K562 (cell line): ENCODE results near the gene CIAO3.

ENCODE experiments used
- ELF1 ChIP-seq: fragments of 200-800 bp; sonication (Bioruptor generic); IDR thresholded peaks from 2 replicates; pipeline ENCODE4 v1.6.1; 2016; ENCODE audit warnings: missing genetic modification characterization, missing compliant biosample characterization
- NFE2 ChIP-seq: IDR thresholded peaks from 2 replicates; pipeline ENCODE4 v1.6.1; 2014; ENCODE audit warnings: antibody characterized with exemption, low read depth
- SMAD4 ChIP-seq: fragments of 250-450 bp; sonication (Bioruptor Pico); conservative IDR thresholded peaks from 2 replicates; pipeline ENCODE4 v1.8.0; 2021; ENCODE audit warnings: inconsistent platforms, mild to moderate bottlenecking, moderate library complexity
- SRSF3 ChIP-seq: fragments of 200-400 bp; formaldehyde crosslinking; IDR thresholded peaks from 2 replicates; pipeline ENCODE4 v1.6.1; 2016; ENCODE audit warnings: mild to moderate bottlenecking, low read length, moderate library complexity; ENCODE audit not compliant: insufficient read depth

- TF ChIP-seq SMAD4 (CRISPR knock-in tag), result no peak
- no peak for TF ChIP-seq SRSF3
- TF ChIP-seq NFE2, result no peak
- TF ChIP-seq ELF1, result no peak
These were observed 18.5 kb upstream of the CIAO3 start for GRCh38 chr16:759110-759910.
